Peyer's patch (tissue), 4 donors: ENCODE measurements around the gene CTDNEP1. TPM values are rescaled to one million over a fixed set of nuclear protein-coding genes. Genes with fewer than 3 reads are reported as not detected.

Experiments used
- DNase-seq, 3 donors: peaks; one replicate each; pipeline ENCODE4 v3.0.0-alpha.2; 2017 to 2019
- H3K27ac ChIP-seq, 4 donors: fragments of 200-600 bp; sonication (generic); one replicate each; pipeline ENCODE4 v1.5.1; 2016 to 2019
- H3K27me3 ChIP-seq, 2 donors: fragments of 200-600 bp; sonication (generic); one replicate each; pipeline ENCODE4 v1.5.1; 2019
- H3K36me3 ChIP-seq, 3 donors: fragments of 200-600 bp; sonication (generic); one replicate each; pipeline ENCODE4 v1.5.1; 2016 to 2019
- H3K4me1 ChIP-seq, 4 donors: fragments of 200-600 bp; sonication (generic); one replicate each; pipeline ENCODE4 v1.5.1; 2016 to 2019
- H3K4me3 ChIP-seq, 4 donors: fragments of 200-600 bp; sonication (generic); 1 replicate in 3 of 4; 2 replicates in 1 of 4; pipeline ENCODE4 v1.5.1; 2016 to 2019; ENCODE audit warnings: mild to moderate bottlenecking in 1 of 4
- H3K9me3 ChIP-seq, 4 donors: fragments of 200-600 bp; sonication (generic); one replicate each; pipeline ENCODE4 v1.5.1; 2016 to 2019; ENCODE audit warnings: mild to moderate bottlenecking in 1 of 4
- POLR2A ChIP-seq, 2 donors: fragments of 450-650 bp; IDR thresholded peaks; one replicate each; pipeline ENCODE4 v1.5.1; 2017; ENCODE audit warnings: antibody characterized with exemption in 2 of 2, mild to moderate bottlenecking in 2 of 2, moderate library complexity in 2 of 2
- total RNA-seq, 4 donors: library from RNA; depleted of rRNA; stranded (reverse); fragments of >200 nt; gene quantifications; one replicate each; pipeline ENCODE4 v1.1.0, GENCODE V29; 2016
- TF ChIP-seq, protein P1 (sequence below), 6 experiments: fragments of 450-650 bp in 4 of 6; fragments of 200-600 bp in 2 of 6; sonication (generic) in 1 of 6; IDR thresholded peaks; one replicate each; pipeline ENCODE4 v1.5.1; 2017 to 2019; ENCODE audit warnings: antibody characterized with exemption in 6 of 6, mild to moderate bottlenecking in 3 of 6, moderate library complexity in 1 of 6

The CTDNEP1 gene
- total RNA-seq, 4 donors from 2014 or later = 55.3 to 86.9 (median 76.4) TPM

GRCh38 chr17:7219812-7220592 is 31.5 kb downstream of the CTDNEP1 start, which contains the start of the genes ACADVL and DLG4:
Gene ACADVL (plus strand): TSS chr17:7219938. CDS start chr17:7219985, 47 bp downstream.
Gene DLG4 (minus strand): TSS chr17:7219836.
- Histone ChIP-seq H3K9me3 (no peaks in the 10 kb centered on the region), H3K4me1 (peaks cover 5 to 54% (median 13%) of the 10 kb centered on the region in 4 donors), H3K4me3 (peak within 1 kb of the TSS; percentile 67 to 92 (median 78)), H3K27ac (peak within 1 kb of the TSS; percentile 91 to 100 (median 94)), H3K36me3 (peaks cover 0 to 36% (median 0%) of the 10 kb centered on the region in 3 donors), H3K27me3 (no peaks in the 10 kb centered on the region)
- TF ChIP-seq, protein P1, sequence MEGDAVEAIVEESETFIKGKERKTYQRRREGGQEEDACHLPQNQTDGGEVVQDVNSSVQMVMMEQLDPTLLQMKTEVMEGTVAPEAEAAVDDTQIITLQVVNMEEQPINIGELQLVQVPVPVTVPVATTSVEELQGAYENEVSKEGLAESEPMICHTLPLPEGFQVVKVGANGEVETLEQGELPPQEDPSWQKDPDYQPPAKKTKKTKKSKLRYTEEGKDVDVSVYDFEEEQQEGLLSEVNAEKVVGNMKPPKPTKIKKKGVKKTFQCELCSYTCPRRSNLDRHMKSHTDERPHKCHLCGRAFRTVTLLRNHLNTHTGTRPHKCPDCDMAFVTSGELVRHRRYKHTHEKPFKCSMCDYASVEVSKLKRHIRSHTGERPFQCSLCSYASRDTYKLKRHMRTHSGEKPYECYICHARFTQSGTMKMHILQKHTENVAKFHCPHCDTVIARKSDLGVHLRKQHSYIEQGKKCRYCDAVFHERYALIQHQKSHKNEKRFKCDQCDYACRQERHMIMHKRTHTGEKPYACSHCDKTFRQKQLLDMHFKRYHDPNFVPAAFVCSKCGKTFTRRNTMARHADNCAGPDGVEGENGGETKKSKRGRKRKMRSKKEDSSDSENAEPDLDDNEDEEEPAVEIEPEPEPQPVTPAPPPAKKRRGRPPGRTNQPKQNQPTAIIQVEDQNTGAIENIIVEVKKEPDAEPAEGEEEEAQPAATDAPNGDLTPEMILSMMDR (IDR thresholded peaks at IDR 0.05) = peak in 1 of 6 experiments; percentile 2
- TF ChIP-seq POLR2A (IDR thresholded peaks at IDR 0.05) = peak; percentile 77 to 91
- DNase-seq = peak; percentile 87 to 95 (median 91)

DNA sequence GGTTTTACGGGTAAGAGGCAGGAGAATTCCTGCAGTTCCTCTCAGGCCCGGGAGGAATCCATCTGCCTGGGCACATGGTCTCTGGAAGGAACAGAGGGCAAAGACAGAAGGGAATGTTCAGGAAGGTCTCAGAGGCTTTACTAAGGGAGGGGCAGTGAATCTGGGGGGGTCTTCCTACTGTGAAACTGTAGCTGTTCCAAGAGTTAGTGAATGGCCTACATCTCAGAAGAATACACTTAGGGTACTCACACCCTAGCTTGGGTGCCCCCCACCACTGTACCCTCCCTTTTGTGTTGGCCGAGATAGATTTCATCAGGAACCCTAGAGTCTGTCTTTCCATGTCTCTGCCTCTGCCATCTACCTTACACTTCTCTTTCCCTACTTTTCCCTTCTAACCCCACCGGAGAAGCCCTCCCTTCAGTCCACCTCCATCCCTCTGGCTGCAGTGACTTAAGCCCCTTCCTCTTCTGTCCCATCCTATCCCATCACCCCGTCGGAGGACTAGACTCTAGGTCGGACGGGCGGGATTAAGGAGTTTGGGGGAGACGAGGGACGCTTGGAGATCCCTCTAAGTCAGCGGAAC is 32.2 kb downstream of the CTDNEP1 start:
- H3K27me3 ChIP-seq = no peaks in the 10 kb centered on the region
- peaks cover 0 to 29% (median 0%) of the 10 kb centered on the region in 3 donors for H3K36me3 ChIP-seq
- peaks cover 5 to 60% (median 13%) of the 10 kb centered on the region in 4 donors for H3K4me1 ChIP-seq
- H3K27ac ChIP-seq = peak overlapping the region; percentile 91 to 100 (median 94)
- peak overlapping the region; percentile 67 to 92 (median 78) for H3K4me3 ChIP-seq
- TF ChIP-seq, protein P1 (IDR thresholded peaks at IDR 0.05) = no peak
- no peak for TF ChIP-seq POLR2A (IDR thresholded peaks at IDR 0.05)
- no peak for DNase-seq
- no peaks in the 10 kb centered on the region for H3K9me3 ChIP-seq

DNA sequence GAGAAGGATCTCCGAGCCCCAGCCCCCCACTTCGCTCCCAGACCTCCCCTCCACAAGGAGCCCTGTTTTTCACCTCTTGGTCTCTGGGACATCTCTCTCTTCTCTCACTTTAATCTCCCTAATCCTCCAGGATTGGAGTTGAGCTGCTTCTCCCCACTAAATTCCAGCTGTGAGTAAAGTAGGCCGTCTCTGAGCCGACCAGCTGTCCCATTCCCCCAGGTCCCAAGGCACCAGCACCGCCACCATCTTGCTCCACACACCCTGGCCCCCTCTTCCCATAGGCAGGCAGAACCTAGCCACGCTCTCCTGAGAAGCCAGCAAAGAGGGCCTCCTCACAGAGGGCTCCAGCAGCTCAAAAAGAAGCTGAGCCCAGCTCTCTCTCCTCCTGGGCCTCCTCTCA is 32.8 kb downstream of the CTDNEP1 start:
- Histone ChIP-seq H3K27me3 (no peaks in the 10 kb centered on the region), H3K9me3 (no peaks in the 10 kb centered on the region), H3K36me3 (peaks cover 0 to 23% (median 0%) of the 10 kb centered on the region in 3 donors), H3K4me3 (no peak overlapping the region), H3K27ac (peak overlapping the region in 2 of 4 donors; percentile 46 to 100), H3K4me1 (peaks cover 5 to 64% (median 13%) of the 10 kb centered on the region in 4 donors)
- TF ChIP-seq POLR2A (IDR thresholded peaks at IDR 0.05) = no peak
- TF ChIP-seq, protein P1 (IDR thresholded peaks at IDR 0.05) = no peak
- DNase-seq = peak in 1 of 3 donors; percentile 41

GRCh38 chr17:7218166-7218565 is 33.4 kb downstream of the CTDNEP1 start:
- Histone ChIP-seq H3K9me3 (no peaks in the 10 kb centered on the region), H3K4me1 (peaks cover 5 to 64% (median 13%) of the 10 kb centered on the region in 4 donors), H3K36me3 (peaks cover 0 to 17% (median 0%) of the 10 kb centered on the region in 3 donors), H3K27ac (peak overlapping the region in 3 of 4 donors; percentile 46 to 100 (median 77)), H3K27me3 (no peaks in the 10 kb centered on the region), H3K4me3 (peak overlapping the region in 1 of 4 donors; percentile 45)
- TF ChIP-seq POLR2A (IDR thresholded peaks at IDR 0.05) = no peak
- TF ChIP-seq, protein P1 (IDR thresholded peaks at IDR 0.05) = no peak
- no peak for DNase-seq

DNA sequence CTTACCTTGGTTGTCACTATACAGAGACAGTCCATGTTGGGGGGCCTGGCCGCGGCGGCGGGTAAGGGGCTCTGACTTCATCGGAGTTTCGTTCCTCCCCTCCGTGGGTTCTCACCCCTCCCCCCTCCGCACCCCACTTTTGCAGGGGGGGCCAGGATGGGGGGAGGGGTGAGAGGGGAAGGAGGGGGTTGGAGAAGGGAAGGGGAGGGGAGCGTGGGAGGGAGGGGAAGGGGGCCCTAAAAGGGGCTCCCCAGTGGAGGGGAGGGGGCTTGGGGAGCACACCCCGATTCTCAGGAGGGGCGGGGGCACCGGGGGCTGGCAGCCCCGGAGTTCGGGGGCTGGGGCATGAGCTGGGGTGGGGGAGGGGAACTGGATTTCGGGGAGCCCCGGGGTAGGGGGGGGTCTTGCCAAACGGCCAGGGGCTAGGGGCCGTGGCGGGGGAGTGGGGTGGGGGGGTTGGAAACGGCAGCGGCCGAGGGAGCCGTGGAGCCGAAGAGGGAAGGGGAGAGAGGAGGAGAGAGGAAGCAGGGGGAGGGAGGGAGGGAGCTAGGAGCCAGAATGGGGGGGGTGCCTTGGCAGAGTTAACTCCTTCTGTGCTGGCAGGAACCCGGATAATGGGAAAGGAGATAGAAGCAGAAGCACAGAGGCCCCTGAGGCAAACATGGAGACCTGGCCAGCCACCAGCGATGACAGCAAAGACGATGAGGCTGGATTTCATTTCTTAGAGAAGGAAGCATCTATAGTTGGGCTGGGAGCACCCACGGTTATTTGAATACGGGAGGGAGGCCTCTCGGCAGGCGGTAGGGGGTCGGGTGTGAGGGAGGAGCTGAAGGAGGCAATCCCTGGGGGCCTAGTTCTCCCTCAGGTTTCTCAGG is 34.2 kb downstream of the CTDNEP1 start:
- Histone ChIP-seq H3K27me3 (no peaks in the 10 kb centered on the region), H3K36me3 (peaks cover 0 to 9% (median 0%) of the 10 kb centered on the region in 3 donors), H3K9me3 (no peaks in the 10 kb centered on the region), H3K4me1 (peaks cover 5 to 64% (median 13%) of the 10 kb centered on the region in 4 donors), H3K27ac (peak overlapping the region; percentile 26 to 100 (median 62)), H3K4me3 (peak overlapping the region; percentile 16 to 51 (median 33))
- DNase-seq = no peak
- TF ChIP-seq, protein P1 (IDR thresholded peaks at IDR 0.05) = no peak
- no peak for TF ChIP-seq POLR2A (IDR thresholded peaks at IDR 0.05)
